Inferior parietal cortex (tissue), 1 donor: ENCODE data around the gene COL20A1.
"Not testable (repeated sequence)": the region's sequence is repeated elsewhere in the genome, so short reads cannot be mapped to it uniquely, and the experiment has no call there.

ENCODE experiments used
- DNase-seq: peaks from one replicate; pipeline ENCODE4 v3.0.0-alpha.2; 2016; ENCODE audit errors: extremely low spot score

COL20A1 gene

GRCh38 chr20:63376283-63377250 is 83.6 kb downstream of the COL20A1 start:
- no peak for DNase-seq

GRCh38 chr20:63377256-63377941 is 84.4 kb downstream of the COL20A1 start:
- no peak for DNase-seq

- no peak for DNase-seq
Measured at GRCh38 chr20:63377951-63378381, 85.0 kb downstream of the COL20A1 start.

DNA sequence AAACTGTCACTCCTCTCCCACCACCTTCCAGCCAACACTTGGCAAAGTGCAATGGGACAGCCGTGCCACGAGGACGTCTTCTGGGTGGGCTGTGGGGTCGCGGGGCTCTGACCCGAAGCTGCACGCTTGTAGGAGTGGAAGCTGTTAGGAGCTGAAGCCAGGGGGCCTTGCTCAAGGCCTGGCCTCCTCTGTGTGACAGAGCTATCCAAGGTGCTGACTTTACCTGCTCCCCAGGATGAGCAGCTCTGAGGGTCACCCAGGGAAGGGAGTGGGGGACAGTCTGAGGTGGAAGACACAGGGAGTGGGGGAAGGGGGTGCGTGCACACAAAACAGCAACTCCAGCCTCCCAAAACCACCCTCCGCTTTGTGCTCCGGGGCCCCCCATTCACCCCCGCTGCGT is 85.6 kb downstream of the COL20A1 start:
- DNase-seq, result no peak

GRCh38 chr20:63379296-63379695 is 86.3 kb downstream of the COL20A1 start:
- DNase-seq, result no peak

- DNase-seq, result not testable (repeated sequence)
Measured at GRCh38 chr20:63379872-63380271, 86.9 kb downstream of the COL20A1 start.

DNA sequence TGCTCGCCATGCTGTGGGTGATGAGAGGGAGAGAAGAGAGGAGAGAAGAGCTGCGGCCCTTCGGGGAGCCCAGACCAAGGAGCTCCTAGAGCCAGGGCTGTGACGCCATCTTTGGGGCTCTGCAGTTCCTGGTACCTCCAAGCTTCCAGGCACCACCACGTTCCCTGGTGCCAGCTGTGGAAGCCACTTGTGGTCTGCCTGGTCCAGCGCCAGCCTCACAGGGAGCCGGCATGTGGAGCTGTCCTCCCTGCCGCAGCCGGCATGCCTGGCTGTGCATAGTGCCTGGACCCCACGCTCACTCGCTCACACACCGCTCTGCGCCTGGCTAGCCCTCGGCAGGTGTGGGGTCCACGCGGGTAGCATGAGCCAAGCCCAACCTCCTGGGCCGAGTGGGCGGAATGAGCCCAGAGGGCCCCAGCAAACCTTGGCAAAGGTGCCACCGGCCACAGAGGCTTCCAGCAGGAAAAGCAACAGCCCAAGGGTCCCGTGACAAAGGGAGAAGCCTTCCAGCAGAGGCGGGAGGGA is 87.4 kb downstream of the COL20A1 start:
- no peak for DNase-seq

DNA sequence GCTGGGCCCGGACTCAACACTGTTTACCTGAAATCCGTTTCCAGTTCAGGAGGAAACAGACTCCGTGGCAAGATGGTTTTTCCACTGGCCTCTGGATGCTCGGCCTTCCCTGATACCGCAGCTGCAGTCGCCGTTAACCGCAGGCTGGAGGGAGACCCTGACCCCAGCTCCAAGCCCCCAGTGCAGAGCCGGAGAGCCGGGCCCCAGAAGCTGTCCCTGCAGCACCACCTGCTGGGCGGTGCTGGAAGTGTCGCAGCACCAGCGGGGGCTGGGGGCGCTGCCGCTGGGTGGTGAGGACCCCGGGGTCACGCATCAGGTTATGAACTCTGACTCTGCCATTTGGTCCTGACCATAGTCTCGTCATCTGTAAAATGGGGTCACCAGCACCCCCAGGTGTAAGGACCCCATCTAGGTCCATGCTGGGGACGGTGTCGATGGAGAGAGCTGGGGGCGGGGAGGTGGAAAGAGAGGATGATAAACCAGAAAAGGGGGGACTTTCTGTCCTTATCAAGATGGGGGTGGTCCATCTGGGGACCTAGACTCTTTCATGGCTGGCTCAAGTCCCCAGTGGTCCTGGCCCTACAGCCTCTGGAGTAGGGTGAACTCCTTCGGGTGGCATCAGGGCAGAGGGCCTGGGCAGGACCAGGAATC is 88.9 kb downstream of the COL20A1 start:
- DNase-seq, result no peak

DNA sequence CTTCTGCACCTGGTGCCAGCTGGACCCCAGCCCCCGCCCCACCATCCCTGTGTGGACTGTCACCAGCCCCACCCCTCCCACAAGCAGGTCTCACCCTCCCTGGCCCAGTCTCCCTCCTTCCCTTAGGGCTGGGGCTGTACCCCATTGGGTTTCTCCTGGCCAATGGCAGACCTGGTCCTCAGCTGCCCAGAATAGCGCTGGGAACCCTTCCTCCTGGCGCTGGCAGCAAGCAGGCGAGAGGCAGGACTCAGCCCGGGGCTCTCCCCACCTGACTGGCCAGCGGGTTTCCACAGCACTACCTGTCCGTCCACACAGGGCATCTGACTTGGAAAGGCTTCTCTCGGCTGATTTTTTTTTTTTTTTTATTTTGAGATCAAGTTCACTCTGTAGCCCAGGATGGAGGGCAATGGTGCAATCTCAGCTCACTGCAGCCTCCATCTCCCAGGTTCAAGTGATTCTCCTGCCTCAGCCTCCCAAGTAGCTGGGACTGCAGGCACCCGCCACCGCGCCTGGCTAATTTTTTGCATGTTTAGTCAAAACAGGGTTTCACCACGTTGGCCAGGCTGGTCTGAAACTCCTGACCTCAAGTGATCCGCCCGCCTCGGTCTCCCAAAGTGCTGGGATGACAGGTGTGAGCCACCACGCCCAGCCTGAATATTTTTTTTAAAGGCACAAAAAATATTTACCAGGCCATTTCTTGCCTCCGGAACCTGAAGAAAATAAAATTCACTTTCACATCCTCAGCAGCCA is 89.7 kb downstream of the COL20A1 start:
- no peak for DNase-seq

DNA sequence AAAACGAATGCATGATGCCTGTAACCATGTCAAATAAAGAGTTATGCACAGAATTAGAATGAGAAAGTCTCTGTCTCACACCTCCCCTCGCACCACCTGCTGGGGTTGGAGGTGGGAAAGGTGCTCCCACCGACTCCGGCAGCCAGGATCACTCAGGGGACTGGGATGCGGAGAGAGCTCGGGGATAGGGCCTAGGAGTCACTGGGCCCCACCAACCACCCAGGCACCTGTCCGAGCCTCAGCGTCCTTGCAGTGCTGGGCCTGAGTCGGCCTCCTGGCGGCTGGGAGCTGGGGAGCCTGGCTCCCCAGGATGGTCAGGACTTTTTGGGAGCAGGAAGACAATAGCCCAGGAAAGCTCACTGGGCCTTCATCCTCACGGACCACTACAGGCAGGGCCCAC is 90.6 kb downstream of the COL20A1 start:
- DNase-seq, result no peak

GRCh38 chr20:63384336-63384735 is 91.3 kb downstream of the COL20A1 start:
- no peak for DNase-seq
